Activated T-helper 1 cell treated with anti-CD3 and anti-CD28 coated beads, Interleukin-12 subunit alpha, Interleukin-12 subunit beta, Interleukin-2, Interleukin-4 antibody, amounts not matched to agents 30 ng/mL and 10 ng/mL and 1 ng/mL, durations not matched to agents 14 hours and 24 hours and 36 hours (primary cell): ENCODE data around the gene LEMD2. TPM values are rescaled to one million over a fixed set of nuclear protein-coding genes. Genes with fewer than 3 reads are reported as not detected.
"Not testable (repeated sequence)": the region's sequence is repeated elsewhere in the genome, so short reads cannot be mapped to it uniquely, and the experiment has no call there.

Experiments used
- DNase-seq: peaks from one replicate; pipeline ENCODE4 v3.0.0; 2021; ENCODE audit warnings: low spot score
- H3K27ac Mint-ChIP-seq: one replicate; pipeline ENCODE4 v1.8.0; 2021; ENCODE audit warnings: mild to moderate bottlenecking, mixed read lengths
- H3K27me3 Mint-ChIP-seq: one replicate; pipeline ENCODE4 v1.8.0; 2022; ENCODE audit warnings: mild to moderate bottlenecking, moderate library complexity, mixed read lengths; ENCODE audit not compliant: insufficient read depth
- H3K36me3 Mint-ChIP-seq: one replicate; pipeline ENCODE4 v1.8.0; 2021; ENCODE audit warnings: low read depth, mixed read lengths
- H3K4me1 Mint-ChIP-seq: one replicate; pipeline ENCODE4 v1.8.0; 2021; ENCODE audit warnings: low read depth, mixed read lengths
- H3K4me3 Mint-ChIP-seq: one replicate; pipeline ENCODE4 v1.8.0; 2021; ENCODE audit warnings: mild to moderate bottlenecking, moderate library complexity, mixed read lengths
- H3K9me3 Mint-ChIP-seq: one replicate; pipeline ENCODE4 v1.8.0; 2021; ENCODE audit warnings: mixed read lengths
- intact Hi-C: fragments of 100-400 bp; cut with micrococcal nuclease; formaldehyde crosslinking; loops from one replicate; pipeline ENCODE4 v1.15.1; 2024
- total RNA-seq: library from RNA; stranded (reverse); gene quantifications from 2 replicates; pipeline ENCODE4 v1.2.3, GENCODE V29; 2022

Gene LEMD2
- 63.6 and 64.4 TPM in 2 replicates for total RNA-seq

DNA sequence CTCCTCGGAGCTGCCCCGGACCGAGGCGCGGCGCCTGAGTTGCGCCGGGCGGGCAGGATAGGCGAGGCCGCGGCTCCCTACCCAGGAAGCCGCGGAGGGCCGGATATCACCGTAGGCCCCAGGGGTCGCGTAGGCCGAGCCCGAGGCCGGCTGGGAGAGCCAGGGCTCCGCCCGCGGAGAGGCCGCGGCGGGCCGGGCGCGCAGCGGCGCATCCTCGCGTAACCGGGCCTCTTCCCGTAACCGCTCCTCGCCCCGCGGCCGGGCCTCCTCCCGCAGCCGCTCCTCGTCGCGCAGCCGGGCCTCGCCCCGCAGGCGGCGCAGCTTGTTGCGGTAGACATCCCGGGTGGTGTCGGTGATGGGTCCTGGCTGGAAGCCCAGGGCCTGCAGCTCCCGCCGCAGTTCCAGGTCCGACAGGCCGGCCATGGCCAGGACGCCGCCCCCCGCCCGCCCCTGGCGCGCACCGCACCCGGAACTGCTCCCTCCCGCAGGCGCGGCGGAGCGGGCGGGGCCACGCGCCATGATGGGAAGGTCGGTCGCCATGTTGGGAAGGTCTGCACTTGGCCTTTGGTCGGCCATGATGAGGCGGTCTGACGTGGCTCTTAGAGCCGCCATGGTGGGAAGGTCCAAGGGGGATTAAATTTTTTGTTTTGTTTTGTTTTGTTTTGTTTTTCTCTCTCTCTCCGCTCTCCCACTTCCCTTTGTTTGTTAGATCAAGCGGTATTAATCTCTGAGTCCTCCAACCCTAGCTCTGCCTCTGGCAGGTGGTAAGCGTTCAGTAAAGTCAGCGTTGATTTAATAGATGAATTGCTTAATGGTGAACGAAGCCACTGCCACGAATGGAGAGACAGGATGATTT is at the start of gene LEMD2:
TSS of gene LEMD2 (minus strand) at position 437 of the 856 bp plus-strand sequence. CDS start at position 423, 14 bp downstream.
- Mint-ChIP-seq H3K9me3 (no peaks in the 10 kb centered on the region), H3K27me3 (peaks cover 3% of the 10 kb centered on the region), H3K4me3 (peak within 1 kb of the TSS; percentile 93), H3K4me1 (peaks cover 43% of the 10 kb centered on the region), H3K36me3 (peaks cover 22% of the 10 kb centered on the region), H3K27ac (peak within 1 kb of the TSS; percentile 96)
- intact Hi-C loops = loop anchor here (1.0 to 10.0 kb wide), 15 partner anchors 24 to 738 kb away; partner anchors contain the start of genes BAK1, CUTA, ITPR3 and KIFC1
- DNase-seq = peak; percentile 92

DNA sequence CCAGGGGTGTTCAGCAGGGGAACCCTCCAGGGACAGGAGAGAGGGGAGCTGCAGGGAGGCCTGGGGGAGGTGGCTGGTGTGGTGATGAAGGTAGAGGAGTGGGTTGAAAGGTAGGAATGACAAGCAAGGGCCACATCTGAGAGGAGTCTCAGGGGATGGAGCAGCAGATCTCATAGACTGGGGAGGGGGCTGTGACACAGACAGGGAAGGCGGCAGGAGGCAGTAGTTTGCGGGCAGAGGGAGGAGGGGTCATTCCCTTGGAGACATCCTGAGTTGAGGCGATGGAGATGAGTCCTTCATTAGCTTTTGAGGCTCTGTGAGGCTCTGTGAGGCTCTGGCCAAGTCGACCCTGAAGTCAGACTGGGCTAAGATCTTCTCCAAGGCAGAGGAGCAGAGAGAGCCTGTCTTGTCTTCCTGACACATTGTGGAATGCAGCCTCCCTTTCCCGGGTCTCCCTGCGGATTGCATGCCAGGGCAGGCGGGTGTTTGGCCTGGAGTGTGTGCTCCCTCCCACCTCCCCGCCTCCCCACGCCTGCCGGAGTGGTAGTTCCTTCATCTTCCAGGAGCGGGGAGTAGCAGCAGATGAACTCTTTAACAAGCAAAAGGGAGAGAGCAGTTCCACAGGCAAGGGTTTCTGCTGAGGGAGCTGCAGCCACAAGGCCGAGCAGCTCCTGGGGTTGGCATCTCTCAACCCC is 49.2 kb upstream of the LEMD2 start:
- peaks cover 20% of the 10 kb centered on the region for H3K4me1 Mint-ChIP-seq
- no peak for DNase-seq
- peaks cover 11% of the 10 kb centered on the region for H3K27me3 Mint-ChIP-seq
- no peaks in the 10 kb centered on the region for H3K9me3 Mint-ChIP-seq
- no peak overlapping the region for H3K4me3 Mint-ChIP-seq
- H3K27ac Mint-ChIP-seq = peak overlapping the region; percentile 37
- no peaks in the 10 kb centered on the region for H3K36me3 Mint-ChIP-seq
- intact Hi-C loops = no loop called here

GRCh38 chr6:33836806-33837469 is 48.0 kb upstream of the LEMD2 start:
- Mint-ChIP-seq H3K36me3 (no peaks in the 10 kb centered on the region), H3K27ac (no peak overlapping the region), H3K9me3 (no peaks in the 10 kb centered on the region), H3K4me3 (no peak overlapping the region), H3K4me1 (peaks cover 20% of the 10 kb centered on the region), H3K27me3 (peaks cover 11% of the 10 kb centered on the region)
- DNase-seq = no peak
- intact Hi-C loops = no loop called here

- peaks cover 9% of the 10 kb centered on the region for H3K4me1 Mint-ChIP-seq
- no peak overlapping the region for H3K4me3 Mint-ChIP-seq
- intact Hi-C loops = no loop called here
- no peak overlapping the region for H3K27ac Mint-ChIP-seq
- H3K36me3 Mint-ChIP-seq = no peaks in the 10 kb centered on the region
- H3K27me3 Mint-ChIP-seq = peaks cover 9% of the 10 kb centered on the region
- no peak for DNase-seq
- no peaks in the 10 kb centered on the region for H3K9me3 Mint-ChIP-seq
Observed at GRCh38 chr6:33834401-33835392, 45.8 kb upstream of the LEMD2 start.

GRCh38 chr6:33833599-33833998 is 44.7 kb upstream of the LEMD2 start:
- Mint-ChIP-seq H3K9me3 (no peaks in the 10 kb centered on the region), H3K36me3 (no peaks in the 10 kb centered on the region), H3K4me1 (no peaks in the 10 kb centered on the region), H3K27me3 (peaks cover 13% of the 10 kb centered on the region), H3K27ac (no peak overlapping the region), H3K4me3 (no peak overlapping the region)
- intact Hi-C loops = no loop called here
- no peak for DNase-seq

DNA sequence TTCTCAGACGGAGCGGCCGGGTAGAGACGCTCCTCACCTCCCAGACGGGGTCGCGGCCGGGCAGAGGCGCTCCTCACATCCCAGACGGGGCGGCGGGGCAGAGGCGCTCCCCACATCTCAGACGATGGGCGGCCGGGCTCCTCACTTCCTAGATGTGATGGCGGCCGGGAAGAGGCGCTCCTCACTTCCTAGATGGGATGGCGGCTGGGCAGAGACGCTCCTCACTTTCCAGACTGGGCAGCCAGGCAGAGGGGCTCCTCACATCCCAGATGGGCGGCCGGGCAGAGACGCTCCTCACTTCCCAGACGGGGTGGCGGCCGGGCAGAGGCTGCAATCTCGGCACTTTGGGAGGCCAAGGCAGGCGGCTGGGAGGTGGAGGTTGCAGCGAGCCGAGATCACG is 43.9 kb upstream of the LEMD2 start:
- H3K36me3 Mint-ChIP-seq, DNase-seq, H3K9me3 Mint-ChIP-seq, intact Hi-C loops, H3K27ac Mint-ChIP-seq, H3K4me3 Mint-ChIP-seq, H3K4me1 Mint-ChIP-seq: not testable (repeated sequence)
- H3K27me3 Mint-ChIP-seq = peaks cover 13% of the 10 kb centered on the region

DNA sequence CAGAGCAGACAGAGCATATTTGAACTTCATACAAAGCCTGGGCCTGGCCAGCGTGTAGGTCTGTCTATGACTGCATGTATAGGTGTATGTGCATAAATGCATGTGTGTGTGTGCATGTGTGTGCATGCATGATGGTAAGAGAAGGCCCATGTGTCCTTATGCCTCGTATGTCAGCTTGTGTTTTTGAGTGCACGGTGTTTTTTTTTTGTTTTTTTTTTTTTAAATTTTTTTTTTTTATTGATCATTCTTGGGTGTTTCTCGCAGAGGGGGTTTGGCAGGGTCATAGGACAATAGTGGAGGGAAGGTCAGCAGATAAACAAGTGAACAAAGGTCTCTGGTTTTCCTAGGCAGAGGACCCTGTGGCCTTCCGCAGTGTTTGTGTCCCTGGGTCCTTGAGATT is 42.8 kb upstream of the LEMD2 start:
- DNase-seq, H3K9me3 Mint-ChIP-seq, H3K4me1 Mint-ChIP-seq, H3K36me3 Mint-ChIP-seq, H3K27ac Mint-ChIP-seq, intact Hi-C loops, H3K4me3 Mint-ChIP-seq: not testable (repeated sequence)
- peaks cover 17% of the 10 kb centered on the region for H3K27me3 Mint-ChIP-seq

DNA sequence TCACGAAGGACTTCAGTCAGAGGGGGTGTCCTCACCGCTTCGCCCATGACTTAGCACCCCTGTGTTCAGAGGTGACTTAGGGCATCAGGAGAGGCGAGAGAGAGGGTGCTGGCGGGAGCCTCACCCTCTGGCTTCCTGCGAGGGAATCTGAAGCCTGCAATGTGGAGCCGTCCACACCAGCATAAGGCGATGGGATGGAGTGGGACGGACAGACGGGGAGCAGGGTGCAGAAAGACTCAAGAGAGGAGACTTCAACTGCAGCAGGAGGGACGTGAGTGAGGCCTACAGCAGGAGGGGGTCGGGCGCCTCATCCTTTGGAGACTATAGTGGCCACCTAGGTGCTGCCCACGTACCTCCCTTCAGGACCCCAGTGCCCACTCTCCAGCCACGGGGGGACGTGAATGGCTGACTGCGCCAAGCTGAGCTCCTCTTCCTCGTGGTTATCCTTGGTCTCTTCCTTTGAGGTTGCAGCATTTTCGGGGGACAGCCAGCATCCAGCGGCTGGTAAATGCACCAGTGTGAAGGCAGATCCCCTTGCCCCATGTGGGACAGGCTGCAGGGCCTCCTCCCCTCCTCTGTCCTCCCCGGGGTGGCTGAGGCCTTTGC is 41.8 kb upstream of the LEMD2 start:
- intact Hi-C loops = no loop called here
- H3K36me3 Mint-ChIP-seq = no peaks in the 10 kb centered on the region
- H3K4me3 Mint-ChIP-seq = no peak overlapping the region
- H3K27ac Mint-ChIP-seq = no peak overlapping the region
- no peak for DNase-seq
- H3K9me3 Mint-ChIP-seq = no peaks in the 10 kb centered on the region
- peaks cover 13% of the 10 kb centered on the region for H3K27me3 Mint-ChIP-seq
- H3K4me1 Mint-ChIP-seq = no peaks in the 10 kb centered on the region

GRCh38 chr6:33828764-33829731 is 40.1 kb upstream of the LEMD2 start:
- H3K27ac Mint-ChIP-seq = no peak overlapping the region
- intact Hi-C loops = no loop called here
- peaks cover 14% of the 10 kb centered on the region for H3K27me3 Mint-ChIP-seq
- H3K4me3 Mint-ChIP-seq = no peak overlapping the region
- H3K9me3 Mint-ChIP-seq = no peaks in the 10 kb centered on the region
- no peak for DNase-seq
- no peaks in the 10 kb centered on the region for H3K36me3 Mint-ChIP-seq
- no peaks in the 10 kb centered on the region for H3K4me1 Mint-ChIP-seq

DNA sequence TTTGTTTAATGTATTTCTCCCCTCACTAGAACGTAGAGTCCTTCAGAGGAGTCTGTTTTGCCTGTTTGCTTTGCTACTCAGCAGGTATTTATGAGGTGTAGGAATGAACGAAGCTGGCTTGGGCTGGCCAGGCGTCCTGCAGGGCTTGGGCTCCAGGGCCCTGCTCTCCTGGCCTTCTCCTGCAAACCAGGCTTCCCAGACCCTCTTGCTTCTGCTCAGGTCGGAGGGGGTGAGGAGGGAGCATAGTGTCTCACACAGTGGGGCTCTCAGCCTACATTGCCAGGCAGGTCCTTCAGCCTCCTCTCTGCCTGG is 39.5 kb upstream of the LEMD2 start:
- Mint-ChIP-seq H3K36me3 (no peaks in the 10 kb centered on the region), H3K27ac (no peak overlapping the region), H3K9me3 (no peaks in the 10 kb centered on the region), H3K4me3 (no peak overlapping the region), H3K27me3 (peaks cover 16% of the 10 kb centered on the region), H3K4me1 (no peaks in the 10 kb centered on the region)
- no peak for DNase-seq
- intact Hi-C loops = no loop called here
